Kidney (tissue), 14 donors: Measurements from ENCODE around the gene EME1. TPM values are rescaled to one million over a fixed set of nuclear protein-coding genes. Genes with fewer than 3 reads are reported as not detected.

ENCODE experiments used
- DNase-seq, 5 donors: peaks; one replicate each; pipeline ENCODE4 v3.0.0-alpha.2; 2013 to 2020
- FAIRE-seq: peaks from 2 replicates; lab custom pipeline; 2012; peaks lifted over from hg19 to GRCh38; lab: Jason Lieb, UNC
- H3K27ac ChIP-seq, 2 donors: one replicate each; pipeline ENCODE4 v1.7.0; 2013; ENCODE audit warnings: low read depth in 2 of 2, low read length in 2 of 2, inconsistent platforms in 1 of 2
- H3K27me3 ChIP-seq: one replicate; pipeline ENCODE4 v1.7.1; 2013; ENCODE audit warnings: low read length, inconsistent platforms; ENCODE audit not compliant: control insufficient read depth, insufficient read depth
- H3K36me3 ChIP-seq, 3 donors: one replicate each; pipeline versions ENCODE4 v1.7.0 to v1.7.1; 2013; ENCODE audit warnings: low read length in 3 of 3, control low read depth in 1 of 3, inconsistent platforms in 1 of 3; ENCODE audit not compliant: insufficient read depth in 3 of 3, control insufficient read depth in 2 of 3
- H3K4me1 ChIP-seq, 3 donors: one replicate each; pipeline versions ENCODE4 v1.7.0 to v1.7.1; 2013; ENCODE audit warnings: low read length in 3 of 3, inconsistent platforms in 1 of 3, low read depth in 1 of 3; ENCODE audit not compliant: control insufficient read depth in 2 of 3, insufficient read depth in 2 of 3
- H3K4me3 ChIP-seq, 3 donors: one replicate each; pipeline versions ENCODE4 v1.7.0 to v1.8.1; 2013; ENCODE audit warnings: low read length in 3 of 3, control low read depth in 1 of 3, inconsistent platforms in 1 of 3
- H3K9ac ChIP-seq, 3 donors: one replicate each; pipeline versions ENCODE4 v1.7.0 to v1.7.1; 2013; ENCODE audit warnings: low read length in 3 of 3, control low read depth in 1 of 3, inconsistent platforms in 1 of 3
- H3K9me3 ChIP-seq, 3 donors: one replicate each; pipeline versions ENCODE4 v1.7.0 to v1.7.1; 2013; ENCODE audit warnings: low read length in 3 of 3, control low read depth in 1 of 3, inconsistent platforms in 1 of 3; ENCODE audit not compliant: control insufficient read depth in 2 of 3, insufficient read depth in 1 of 3
- intact Hi-C: fragments of 100-400 bp; cut with DNase I; formaldehyde crosslinking; loops from one replicate; pipeline ENCODE4 v1.11.1; 2022
- polyA plus RNA-seq: library from polyadenylated mRNA; stranded (reverse); fragments of 350-450 nt; fragmentation: Illumina TruSeq; extraction: RNeasy Lipid Tissue Mini Kit (QIAGEN cat#74804); gene quantifications from one replicate; pipeline ENCODE4 v1.2.3, GENCODE V29; 2014; ENCODE audit warnings: low read depth, low replicate concordance; ENCODE audit not compliant: insufficient read depth
- total RNA-seq: library from RNA; stranded (reverse); fragmentation: NEBNext Ultra II Directional; extraction: Animal tissue kit (Norgen Biotek cat#: 25700); gene quantifications from one replicate; pipeline ENCODE4 v1.2.1, GENCODE V29; 2021
- TF ChIP-seq, protein P1 (sequence below): IDR thresholded peaks from 3 replicates; pipeline ENCODE4 v1.5.1; 2012; ENCODE audit warnings: mild to moderate bottlenecking, moderate library complexity, borderline replicate concordance; ENCODE audit not compliant: insufficient read depth; ENCODE audit errors: extremely low read depth
- donor health status: control.
- donor health status: control.
- donor health status: control.
- donor health status: control.
- donor health status: control.
- donor health status: DM: yes; HTN: yes; CAD: no.
- donor health status: Normal renal cell carcinoma (clear cell type).

Gene EME1
- total and polyA plus RNA-seq, 2 donors from 2014 or later, result 1.0 TPM; not detected in 1

DNA sequence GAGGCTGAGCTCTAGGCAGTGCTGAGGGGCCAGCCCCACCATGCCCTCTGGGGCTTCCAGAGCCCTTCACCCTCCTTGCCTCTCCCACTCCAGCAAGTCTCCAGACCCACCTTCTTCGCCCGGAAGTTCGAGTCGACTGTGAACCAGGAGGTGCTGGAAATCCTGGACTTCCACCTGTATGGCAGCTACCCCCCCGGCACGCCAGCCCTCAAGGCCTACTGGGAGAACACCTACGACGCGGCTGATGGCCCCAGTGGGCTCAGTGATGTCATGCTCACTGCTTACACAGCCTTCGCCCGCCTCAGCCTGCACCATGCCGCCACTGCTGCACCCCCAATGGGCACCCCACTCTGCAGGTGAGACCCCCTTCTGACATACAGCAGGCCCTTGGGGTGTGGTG is 16.6 kb upstream of the EME1 start:
- intact Hi-C loops, result no loop called here
- H3K36me3 ChIP-seq, result peaks cover 3 to 23% (median 7%) of the 10 kb centered on the region in 3 donors
- no peaks in the 10 kb centered on the region for H3K9me3 ChIP-seq
- TF ChIP-seq, protein P1, sequence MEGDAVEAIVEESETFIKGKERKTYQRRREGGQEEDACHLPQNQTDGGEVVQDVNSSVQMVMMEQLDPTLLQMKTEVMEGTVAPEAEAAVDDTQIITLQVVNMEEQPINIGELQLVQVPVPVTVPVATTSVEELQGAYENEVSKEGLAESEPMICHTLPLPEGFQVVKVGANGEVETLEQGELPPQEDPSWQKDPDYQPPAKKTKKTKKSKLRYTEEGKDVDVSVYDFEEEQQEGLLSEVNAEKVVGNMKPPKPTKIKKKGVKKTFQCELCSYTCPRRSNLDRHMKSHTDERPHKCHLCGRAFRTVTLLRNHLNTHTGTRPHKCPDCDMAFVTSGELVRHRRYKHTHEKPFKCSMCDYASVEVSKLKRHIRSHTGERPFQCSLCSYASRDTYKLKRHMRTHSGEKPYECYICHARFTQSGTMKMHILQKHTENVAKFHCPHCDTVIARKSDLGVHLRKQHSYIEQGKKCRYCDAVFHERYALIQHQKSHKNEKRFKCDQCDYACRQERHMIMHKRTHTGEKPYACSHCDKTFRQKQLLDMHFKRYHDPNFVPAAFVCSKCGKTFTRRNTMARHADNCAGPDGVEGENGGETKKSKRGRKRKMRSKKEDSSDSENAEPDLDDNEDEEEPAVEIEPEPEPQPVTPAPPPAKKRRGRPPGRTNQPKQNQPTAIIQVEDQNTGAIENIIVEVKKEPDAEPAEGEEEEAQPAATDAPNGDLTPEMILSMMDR, result no peak
- H3K4me3 ChIP-seq, result no peak overlapping the region
- FAIRE-seq (no peak), DNase-seq (peak in 1 of 5 donors; percentile 31)
- H3K4me1 ChIP-seq, result no peaks in the 10 kb centered on the region
- no peak overlapping the region for H3K9ac ChIP-seq
- no peaks in the 10 kb centered on the region for H3K27me3 ChIP-seq
- H3K27ac ChIP-seq, result no peak overlapping the region

GRCh38 chr17:50356892-50357510 is 16.0 kb upstream of the EME1 start:
- Histone ChIP-seq H3K4me3 (no peak overlapping the region), H3K36me3 (peaks cover 3 to 23% (median 7%) of the 10 kb centered on the region in 3 donors), H3K4me1 (no peaks in the 10 kb centered on the region), H3K27ac (no peak overlapping the region), H3K27me3 (no peaks in the 10 kb centered on the region), H3K9ac (no peak overlapping the region), H3K9me3 (no peaks in the 10 kb centered on the region)
- intact Hi-C loops, result no loop called here
- FAIRE-seq (no peak), DNase-seq (no peak)
- TF ChIP-seq, protein P1, result no peak

DNA sequence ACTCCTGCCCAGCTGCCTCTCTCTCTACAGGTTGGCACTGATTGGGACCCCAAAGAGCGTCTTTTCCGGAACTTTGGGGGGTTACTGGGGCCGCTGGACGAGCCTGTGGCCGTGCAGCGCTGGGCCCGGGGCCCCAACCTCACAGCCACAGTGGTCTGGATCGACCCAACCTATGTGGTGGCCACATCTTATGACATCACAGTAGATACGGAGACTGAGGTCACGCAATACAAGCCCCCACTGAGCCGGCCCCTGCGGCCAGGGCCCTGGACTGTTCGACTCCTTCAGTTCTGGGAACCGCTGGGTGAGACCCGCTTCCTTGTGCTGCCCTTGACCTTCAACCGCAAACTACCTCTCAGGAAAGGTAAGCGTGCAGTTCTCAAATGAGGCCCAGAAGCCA is 14.9 kb upstream of the EME1 start:
- H3K4me1 ChIP-seq, result no peaks in the 10 kb centered on the region
- no peaks in the 10 kb centered on the region for H3K27me3 ChIP-seq
- H3K27ac ChIP-seq, result no peak overlapping the region
- TF ChIP-seq, protein P1, result no peak
- H3K4me3 ChIP-seq, result no peak overlapping the region
- H3K9me3 ChIP-seq, result no peaks in the 10 kb centered on the region
- H3K9ac ChIP-seq, result no peak overlapping the region
- peaks cover 3 to 23% (median 7%) of the 10 kb centered on the region in 3 donors for H3K36me3 ChIP-seq
- DNase-seq (no peak), FAIRE-seq (no peak)
- intact Hi-C loops, result no loop called here
